GM23248 (cell line): ENCODE data around the gene ZSWIM4. TPM values are rescaled to one million over a fixed set of nuclear protein-coding genes. Genes with fewer than 3 reads are reported as not detected.
"Not testable (repeated sequence)": the region's sequence is repeated elsewhere in the genome, so short reads cannot be mapped to it uniquely, and the experiment has no call there.

Source experiments
- DNase-seq: peaks from one replicate; pipeline ENCODE4 v3.0.0-alpha.2; 2015
- H2AFZ ChIP-seq: fragments of 200-600 bp; sonication (generic); 2 replicates; pipeline ENCODE4 v1.6.1; 2016; ENCODE audit warnings: antibody characterized with exemption
- H3F3A ChIP-seq: fragments of 200-600 bp; sonication (generic); 2 replicates; pipeline ENCODE4 v1.6.1; 2016; ENCODE audit warnings: mild to moderate bottlenecking, antibody characterized with exemption, mixed run types; ENCODE audit not compliant: insufficient read depth
- H3K27ac ChIP-seq: fragments of 200-600 bp; sonication (generic); 2 replicates; pipeline ENCODE4 v1.5.1; 2016; ENCODE audit warnings: mild to moderate bottlenecking
- H3K27me3 ChIP-seq: fragments of 200-600 bp; sonication (generic); replicated peaks from 2 replicates; pipeline ENCODE4 v1.6.1; 2016; ENCODE audit warnings: mild to moderate bottlenecking; ENCODE audit not compliant: insufficient read depth
- H3K36me3 ChIP-seq: fragments of 200-600 bp; sonication (generic); 2 replicates; pipeline ENCODE4 v1.6.1; 2016; ENCODE audit warnings: low read depth, mild to moderate bottlenecking
- H3K4me1 ChIP-seq: fragments of 200-600 bp; sonication (generic); 2 replicates; pipeline ENCODE4 v1.6.1; 2016; ENCODE audit warnings: mild to moderate bottlenecking; ENCODE audit not compliant: insufficient read depth
- H3K4me2 ChIP-seq: fragments of 200-600 bp; sonication (generic); one replicate; pipeline ENCODE4 v1.6.1; 2016; ENCODE audit warnings: mild to moderate bottlenecking; ENCODE audit not compliant: unreplicated experiment
- H3K4me3 ChIP-seq: fragments of 200-600 bp; sonication (generic); 2 replicates; pipeline ENCODE4 v1.5.1; 2016; ENCODE audit warnings: mild to moderate bottlenecking
- H3K79me2 ChIP-seq: fragments of 200-600 bp; sonication (generic); 2 replicates; pipeline ENCODE4 v1.6.1; 2016; ENCODE audit warnings: mild to moderate bottlenecking; ENCODE audit not compliant: insufficient read depth
- H3K9ac ChIP-seq: fragments of 200-600 bp; sonication (generic); 2 replicates; pipeline ENCODE4 v1.6.1; 2016; ENCODE audit warnings: mild to moderate bottlenecking
- H3K9me2 ChIP-seq: fragments of 200-600 bp; sonication (generic); 2 replicates; pipeline ENCODE4 v1.6.1; 2016; ENCODE audit warnings: mixed run types, mild to moderate bottlenecking, moderate library complexity; ENCODE audit not compliant: insufficient read depth
- H3K9me3 ChIP-seq: fragments of 200-600 bp; sonication (generic); one replicate; pipeline ENCODE4 v1.6.1; 2017; ENCODE audit warnings: low read depth
- H4K20me1 ChIP-seq: fragments of 200-600 bp; sonication (generic); 2 replicates; pipeline ENCODE4 v1.6.0; 2016; ENCODE audit not compliant: insufficient read depth
- EZH2 ChIP-seq: fragments of 200-600 bp; sonication (generic); IDR thresholded peaks from 2 replicates; pipeline ENCODE4 v1.6.1; 2018; ENCODE audit warnings: antibody characterized with exemption, mild to moderate bottlenecking; ENCODE audit not compliant: insufficient read depth, poor library complexity, severe bottlenecking
- EZH2phosphoT487 ChIP-seq: fragments of 200-600 bp; sonication (generic); IDR thresholded peaks from 2 replicates; pipeline ENCODE4 v1.6.1; 2018; ENCODE audit warnings: antibody characterized with exemption, moderate library complexity, mild to moderate bottlenecking, low read depth; ENCODE audit not compliant: insufficient read depth
- WGBS, 2 experiments: methylation state at CpG; one replicate each; pipeline ENCODE4 v1.1.6; 2015 to 2017; ENCODE audit warnings: low lambda C conversion rate in 2 of 2, low coverage in 1 of 2; ENCODE audit errors: missing lambda C conversion rate in 2 of 2; 5-methylcytosine and 5-hydroxymethylcytosine counted together
- in situ Hi-C: fragments of 300-500 bp; cut with MboI; formaldehyde crosslinking; loops from 2 replicates; pipeline ENCODE4 v1.15.0; 2020
- polyA plus RNA-seq: library from polyadenylated mRNA; unstranded; fragments of >200 nt; fragmentation: Nextera tagmentation; extraction: Ambion mirVana; gene quantifications from 2 replicates; pipeline ENCODE4 v1.2.1, GENCODE V29; 2016
- total RNA-seq: library from RNA; depleted of rRNA; stranded (reverse); fragments of >200 nt; shearing (Covaris generic); gene quantifications from 2 replicates; pipeline ENCODE4 v1.2.3, GENCODE V29; 2014

Gene ZSWIM4
- total and polyA plus RNA-seq, 2 experiments from 2014 or later = 0.81 to 2.9 TPM

DNA sequence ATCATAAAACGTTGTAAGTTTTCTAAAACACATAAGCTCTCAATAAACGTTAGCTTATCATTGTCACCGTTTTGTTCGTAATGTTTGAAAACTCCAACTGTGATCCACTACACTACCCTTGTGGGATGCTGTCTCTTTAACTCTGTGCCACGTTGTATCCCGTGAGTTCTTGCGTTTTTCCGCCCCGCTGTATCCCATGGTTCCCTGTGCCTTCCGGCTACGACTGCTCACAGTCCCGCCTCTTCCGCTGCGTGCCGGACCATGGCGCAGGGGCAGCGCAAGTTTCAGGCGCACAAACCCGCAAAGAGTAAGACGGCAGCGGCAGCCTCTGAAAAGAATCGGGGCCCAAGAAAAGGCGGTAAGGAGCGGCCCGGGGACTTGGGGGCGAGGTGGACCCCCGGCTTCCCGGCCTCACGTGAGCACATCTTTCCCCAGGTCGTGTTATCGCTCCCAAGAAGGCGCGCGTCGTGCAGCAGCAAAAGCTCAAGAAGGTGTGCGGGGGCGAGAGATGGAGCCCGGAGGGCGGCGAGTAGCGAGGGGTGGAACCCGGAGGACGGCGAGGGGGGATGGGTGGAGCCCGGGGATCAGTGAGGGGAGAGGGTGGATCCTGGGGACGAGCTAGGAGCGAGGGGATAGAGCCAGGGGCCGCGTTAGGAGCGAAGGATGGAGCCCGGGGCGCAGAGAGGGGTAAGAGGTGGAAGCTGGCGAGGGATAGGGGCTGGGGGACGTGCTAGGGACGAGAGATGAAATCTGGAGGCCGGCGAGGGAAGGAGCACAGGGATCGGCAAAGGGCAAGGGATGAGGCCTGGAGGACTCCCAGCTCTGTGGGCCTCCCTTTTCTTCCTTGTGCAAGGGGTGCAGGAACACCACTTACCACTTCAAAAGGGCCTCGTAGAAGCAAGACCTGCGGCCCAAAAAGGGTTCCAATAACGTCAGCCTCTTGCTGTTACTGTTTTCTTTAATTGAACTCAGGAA is 20.7 kb upstream of the ZSWIM4 start, which contains the start of gene C19orf53:
Gene C19orf53, plus strand, starts transcription at position 240 of the 975 bp plus-strand sequence. Its CDS starts 22 bp downstream, at position 262.
- Histone ChIP-seq H3K4me1 (peaks cover 12% of the 10 kb centered on the region), H3K27me3 (no peaks in the 10 kb centered on the region), H3K9me3 (no peaks in the 10 kb centered on the region), H3K9me2 (no peaks in the 10 kb centered on the region), H3K27ac (peak within 1 kb of the TSS; percentile 87), H4K20me1 (no peaks in the 10 kb centered on the region), H3K9ac (peak within 1 kb of the TSS; percentile 96), H3K4me3 (peak within 1 kb of the TSS; percentile 95), H3K79me2 (peaks cover 37% of the 10 kb centered on the region), H3F3A (peaks cover 21% of the 10 kb centered on the region), H2AFZ (peak within 1 kb of the TSS; percentile 65), H3K4me2 (peak within 1 kb of the TSS; percentile 98), H3K36me3 (no peaks in the 10 kb centered on the region)
- peak; percentile 99 for DNase-seq
- in situ Hi-C loops = no loop called here
- TF ChIP-seq EZH2 = no peak
- TF ChIP-seq EZH2phosphoT487 = no peak
- 1% methylated on average over 43 to 61 of the region's 61 CpGs for WGBS, 2 experiments

- no peak for DNase-seq
- Histone ChIP-seq H3K27ac (no peak overlapping the region), H2AFZ (no peak overlapping the region), H3F3A (peaks cover 43% of the 10 kb centered on the region), H3K27me3 (no peaks in the 10 kb centered on the region), H3K9me3 (no peaks in the 10 kb centered on the region), H3K9ac (no peak overlapping the region), H3K4me3 (no peak overlapping the region), H3K4me2 (no peak overlapping the region), H3K79me2 (peaks cover 37% of the 10 kb centered on the region), H3K36me3 (no peaks in the 10 kb centered on the region), H4K20me1 (no peaks in the 10 kb centered on the region), H3K9me2 (no peaks in the 10 kb centered on the region), H3K4me1 (peaks cover 26% of the 10 kb centered on the region)
- in situ Hi-C loops = no loop called here
- TF ChIP-seq EZH2 (no peak), EZH2phosphoT487 (no peak)
- 62 to 63% methylated on average over 9 of the region's 9 CpGs for WGBS, 2 experiments
These were observed 16.8 kb upstream of the ZSWIM4 start for GRCh38 chr19:13778398-13778797.

DNA sequence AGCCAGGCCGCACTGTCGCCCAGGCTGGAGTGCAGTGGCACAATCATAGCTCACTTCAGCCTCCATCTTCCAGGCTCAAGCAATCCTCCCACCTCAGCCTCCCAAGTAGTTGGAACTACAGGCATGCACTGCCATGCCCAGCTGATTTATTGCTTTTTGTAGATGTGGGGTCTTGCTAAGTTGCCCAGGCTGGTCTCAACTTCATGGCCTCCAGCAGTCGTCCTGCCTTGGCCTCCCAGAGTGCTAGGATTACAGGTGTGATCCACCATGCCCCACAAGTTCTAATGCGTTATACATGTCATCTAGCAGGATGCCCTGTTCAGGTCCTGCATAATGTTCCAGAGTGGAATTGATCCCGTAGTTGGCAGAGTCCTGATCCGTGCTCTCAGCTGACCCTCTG is 16.4 kb upstream of the ZSWIM4 start:
- Histone ChIP-seq H3K9me3 (no peaks in the 10 kb centered on the region), H3K4me3 (no peak overlapping the region), H3K36me3 (no peaks in the 10 kb centered on the region), H4K20me1 (no peaks in the 10 kb centered on the region), H3K27me3 (no peaks in the 10 kb centered on the region), H3K79me2 (peaks cover 37% of the 10 kb centered on the region), H3K4me2 (no peak overlapping the region), H3K27ac (no peak overlapping the region), H2AFZ (no peak overlapping the region), H3F3A (peaks cover 43% of the 10 kb centered on the region), H3K9me2 (no peaks in the 10 kb centered on the region), H3K4me1 (peaks cover 22% of the 10 kb centered on the region), H3K9ac (no peak overlapping the region)
- 88 to 91% methylated on average over 6 of the region's 6 CpGs for WGBS, 2 experiments
- TF ChIP-seq EZH2 = no peak
- TF ChIP-seq EZH2phosphoT487 = no peak
- in situ Hi-C loops = no loop called here
- no peak for DNase-seq

DNA sequence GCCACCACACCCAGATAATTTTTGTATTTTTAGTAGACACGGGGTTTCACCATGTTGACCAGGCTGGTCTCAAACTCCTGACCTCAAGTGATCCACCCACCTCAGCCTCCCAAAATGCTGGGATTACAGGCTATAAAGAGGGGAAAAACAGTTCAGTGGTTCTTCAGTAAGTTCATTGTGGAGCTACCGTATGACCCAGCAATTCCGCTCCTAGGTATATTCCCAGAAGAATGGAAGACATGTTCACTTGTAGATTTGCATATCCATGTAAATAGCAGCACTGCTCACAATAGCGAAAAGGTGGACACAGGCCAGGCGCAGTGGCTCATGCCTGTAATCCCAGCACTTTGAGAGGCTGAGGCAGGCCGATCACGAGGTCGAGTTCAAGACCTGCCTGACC is 15.4 kb upstream of the ZSWIM4 start:
- not testable (repeated sequence) for H3K27ac ChIP-seq, DNase-seq, H3K36me3 ChIP-seq, H4K20me1 ChIP-seq, H3K9me3 ChIP-seq, H3K4me2 ChIP-seq, H3K9me2 ChIP-seq, H2AFZ ChIP-seq, H3K9ac ChIP-seq, H3K27me3 ChIP-seq, H3K4me3 ChIP-seq
- Histone ChIP-seq H3K79me2 (peaks cover 35% of the 10 kb centered on the region), H3K4me1 (peaks cover 23% of the 10 kb centered on the region), H3F3A (peaks cover 39% of the 10 kb centered on the region)
- 98 to 100% methylated on average over 8 of the region's 8 CpGs for WGBS, 2 experiments
- in situ Hi-C loops = loop anchor here (10.0 kb wide), 1 partner anchor 85 kb away; no protein-coding TSS in a partner anchor
